HG02852 (cell line): ENCODE data around the gene SMC1B.
A peak's percentile ranks its signal among the peaks of the same experiment; 100 is the strongest.

ENCODE experiments used
- ATAC-seq: cut with Tn5 transposase; IDR thresholded peaks from one replicate; pipeline ENCODE4 v1.9.1; 2021; ENCODE audit warnings: mild to moderate bottlenecking, moderate library complexity; ENCODE audit not compliant: unreplicated experiment

The SMC1B gene

DNA sequence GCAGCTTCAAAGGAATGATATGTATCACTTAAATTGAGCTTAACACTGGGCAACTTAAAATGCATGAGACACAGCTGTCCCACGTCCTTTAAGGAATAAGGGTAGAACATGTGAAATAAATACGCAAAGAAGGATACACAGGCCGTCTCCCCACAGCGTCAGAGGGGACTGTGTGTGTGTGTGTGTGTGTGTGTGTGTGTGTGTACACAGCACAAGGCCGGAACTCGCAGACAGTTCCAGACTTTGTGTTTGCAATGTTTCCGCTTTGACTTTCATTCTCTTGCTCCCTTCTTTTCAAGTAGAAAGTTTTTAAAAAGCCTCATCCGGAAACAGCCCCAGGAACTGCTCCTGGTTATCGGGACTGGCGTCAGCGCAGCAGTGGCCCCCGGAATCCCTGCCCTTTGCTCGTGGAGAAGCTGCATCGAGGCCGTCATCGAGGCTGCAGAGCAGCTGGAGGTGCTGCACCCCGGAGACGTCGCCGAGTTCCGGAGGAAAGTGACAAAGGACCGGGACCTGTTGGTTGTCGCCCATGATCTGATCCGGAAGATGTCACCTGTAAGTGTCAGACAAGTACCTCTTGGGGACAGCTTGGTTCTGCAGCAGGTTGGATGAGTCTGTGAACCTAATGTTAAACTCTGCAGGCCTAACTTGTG is 90.4 kb downstream of the SMC1B start:
- no peak for ATAC-seq

DNA sequence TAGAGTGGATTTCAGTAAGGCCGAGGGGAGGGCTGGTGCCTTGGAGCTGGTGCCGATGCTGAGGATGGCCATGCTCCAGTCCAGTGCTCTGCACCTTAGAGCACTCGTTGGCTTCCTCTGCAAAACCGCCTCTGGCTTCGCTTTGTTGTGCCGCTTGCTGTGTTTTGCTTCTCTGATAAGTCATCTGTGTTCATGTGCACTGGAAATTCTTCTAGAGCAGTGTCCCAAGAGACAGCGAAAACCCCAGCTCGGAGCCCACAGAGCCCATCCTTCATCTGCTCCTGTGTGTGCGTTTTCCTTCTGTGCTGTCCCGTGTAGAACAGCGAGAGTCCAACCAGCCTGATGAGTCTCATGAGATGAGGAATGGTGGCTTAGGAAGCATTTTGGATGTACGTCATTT is 91.6 kb downstream of the SMC1B start:
- no peak for ATAC-seq

DNA sequence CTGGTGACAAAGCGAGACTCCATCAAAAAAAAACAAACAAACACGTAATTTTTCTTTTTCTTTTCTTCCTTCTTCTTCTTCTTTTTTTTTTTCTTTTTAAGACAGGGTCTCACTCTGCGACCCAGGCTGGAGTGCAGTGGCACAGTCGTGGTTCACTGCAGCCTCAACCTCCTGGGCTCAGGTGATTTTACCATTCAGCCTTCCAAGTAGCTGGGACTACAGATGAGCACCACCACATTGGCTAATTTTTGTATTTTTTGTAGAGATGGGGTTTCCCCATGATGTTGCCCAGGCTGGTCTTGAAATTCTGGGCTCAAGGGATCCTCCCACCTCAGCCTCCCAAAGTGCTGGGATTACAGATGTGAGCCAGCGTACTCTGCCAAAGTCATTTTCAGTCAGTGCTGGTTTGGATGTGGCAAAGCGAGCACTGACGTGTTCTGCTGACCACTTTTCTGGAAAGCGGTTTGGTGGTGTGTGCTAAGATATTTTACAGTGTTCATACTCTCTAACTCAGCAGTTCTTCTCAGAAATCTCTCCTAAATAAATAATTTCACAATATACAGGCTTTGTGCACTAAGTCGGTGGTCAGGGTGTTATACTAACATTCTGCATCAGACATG is 92.9 kb downstream of the SMC1B start:
- ATAC-seq, result no peak

DNA sequence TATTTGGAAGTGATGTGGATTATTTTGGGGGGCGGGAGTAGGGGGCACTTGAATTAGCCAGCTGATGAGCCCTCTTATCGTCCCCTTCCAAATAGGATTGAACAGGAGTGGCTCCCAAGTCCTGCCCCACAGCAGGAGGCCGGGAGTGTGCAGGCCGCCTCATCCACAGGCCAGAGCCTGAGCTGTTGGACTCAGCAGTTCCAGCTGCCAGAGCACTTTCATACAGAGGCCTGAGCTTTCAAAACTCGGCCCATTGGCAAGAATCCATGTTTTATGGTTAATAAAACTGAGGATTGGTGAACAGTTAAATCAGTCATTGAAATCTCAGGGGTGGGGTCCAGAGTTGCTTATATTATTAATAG is 94.1 kb downstream of the SMC1B start:
- ATAC-seq, result no peak

DNA sequence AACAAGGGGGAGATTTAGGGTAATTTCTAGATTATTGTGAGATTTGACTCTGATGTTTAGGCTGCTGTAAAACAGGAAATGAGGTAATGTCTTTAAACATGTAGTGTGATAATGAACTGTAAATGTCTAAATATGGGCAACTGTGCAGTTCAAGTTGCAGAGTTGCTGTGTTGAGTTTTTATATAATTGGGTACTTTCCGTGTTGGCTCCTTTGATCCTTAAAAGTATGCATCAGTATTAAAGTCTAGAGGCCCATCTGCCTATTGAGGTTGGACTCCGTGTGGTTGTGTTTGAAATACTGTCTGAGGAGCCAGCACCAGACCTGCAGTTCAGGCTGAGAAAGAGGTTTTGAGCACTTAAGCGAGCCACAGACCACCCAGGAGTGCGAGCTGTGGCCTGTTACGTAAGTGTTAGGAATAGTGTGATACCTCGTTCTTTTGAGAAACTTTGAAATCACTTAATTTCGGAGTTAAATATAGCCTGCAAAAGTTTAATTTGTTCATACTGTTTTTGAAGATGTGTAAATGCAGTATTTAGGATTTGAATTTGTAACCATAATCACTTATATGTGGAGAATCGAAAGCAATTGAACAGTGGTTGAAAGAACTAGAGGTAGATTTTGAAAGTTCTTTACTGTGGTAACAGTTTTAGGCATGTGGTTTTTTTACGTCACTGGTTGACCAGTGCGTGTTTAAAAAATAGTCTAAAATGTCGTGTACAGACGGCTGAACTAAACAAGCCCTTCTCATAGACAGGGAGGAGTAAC is 94.7 kb downstream of the SMC1B start:
- ATAC-seq, result no peak

DNA sequence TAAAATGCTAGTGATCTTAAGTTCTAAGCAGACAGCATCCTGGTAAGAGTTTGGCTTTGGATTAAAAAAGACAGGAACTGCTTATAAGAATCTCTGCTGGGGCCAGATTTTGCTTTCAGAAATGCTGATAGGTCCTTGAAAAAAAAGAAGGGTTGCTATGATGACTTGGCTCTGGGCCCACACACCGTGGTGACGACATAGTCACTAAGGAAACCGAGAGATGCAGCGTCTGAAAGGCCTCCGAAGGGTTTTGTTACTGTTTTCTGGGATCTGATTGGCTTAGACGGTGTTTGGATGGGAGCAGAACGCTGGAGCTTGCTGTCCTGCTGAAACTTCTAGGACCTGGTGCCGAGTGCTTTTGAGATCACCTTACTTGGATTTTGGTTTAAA is 95.2 kb downstream of the SMC1B start:
- ATAC-seq, result no peak

DNA sequence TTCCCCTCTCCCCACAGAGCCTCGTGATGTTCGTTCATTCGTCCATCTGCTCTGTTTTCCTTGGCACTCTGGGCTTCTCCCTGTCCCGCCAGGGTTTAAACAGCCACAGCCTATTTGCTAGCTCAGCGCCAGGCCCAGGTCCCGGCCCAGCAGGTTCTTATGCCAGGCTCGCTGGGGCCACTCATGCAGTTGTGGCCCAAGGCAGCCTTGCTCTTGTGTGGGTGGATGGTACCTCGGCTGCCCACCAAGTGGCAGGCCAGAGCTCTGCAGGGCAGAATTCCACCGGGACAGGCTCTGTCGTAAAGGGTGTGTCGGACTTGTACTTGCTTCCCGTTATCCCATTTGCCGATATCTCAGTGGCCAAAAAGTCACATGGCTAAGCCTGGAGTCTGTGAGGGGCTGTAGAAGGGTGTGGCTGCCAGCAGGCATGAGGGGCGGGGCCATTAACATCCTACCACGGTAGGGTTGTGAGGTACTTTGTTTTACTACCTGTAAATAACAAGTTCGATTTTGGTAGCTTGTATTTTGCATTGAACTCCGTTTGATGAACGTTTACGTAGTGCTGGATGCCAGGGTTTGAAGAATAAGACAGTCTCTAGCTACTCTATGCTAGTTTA is 95.7 kb downstream of the SMC1B start:
- no peak for ATAC-seq

DNA sequence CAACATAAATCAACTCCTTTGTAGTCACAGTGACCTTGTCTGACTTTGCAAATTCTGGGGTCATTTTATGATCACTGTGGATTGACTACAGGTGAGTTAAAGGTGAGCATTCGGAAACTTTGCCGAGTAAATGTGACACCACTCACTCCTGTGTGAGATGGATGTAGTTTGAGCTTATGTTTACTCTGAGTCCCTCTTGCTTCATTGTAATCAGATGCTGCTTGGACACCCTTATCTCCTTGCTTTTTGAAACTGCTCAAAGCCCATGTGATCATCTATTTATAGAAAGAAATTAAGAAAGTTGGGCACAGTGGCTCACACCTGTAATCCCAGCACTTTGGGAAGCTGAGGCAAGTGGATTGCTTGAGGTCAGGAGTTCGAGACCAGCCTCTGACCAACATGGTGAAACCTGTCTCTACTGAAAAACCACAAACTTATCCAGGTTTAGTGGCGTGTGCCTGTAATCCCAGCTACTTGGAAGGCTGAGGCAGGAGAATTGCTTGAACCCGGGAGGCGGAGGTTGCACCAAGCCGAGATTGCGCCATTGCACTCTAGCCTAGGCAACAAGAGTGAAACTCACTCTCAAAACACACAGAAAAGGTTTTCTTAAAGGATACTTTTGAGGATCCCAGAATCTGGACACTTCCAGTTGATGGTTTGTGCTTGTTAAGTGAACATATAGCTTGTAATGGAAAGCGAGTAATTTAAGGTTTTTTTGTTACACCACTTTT is 96.4 kb downstream of the SMC1B start:
- no peak for ATAC-seq

DNA sequence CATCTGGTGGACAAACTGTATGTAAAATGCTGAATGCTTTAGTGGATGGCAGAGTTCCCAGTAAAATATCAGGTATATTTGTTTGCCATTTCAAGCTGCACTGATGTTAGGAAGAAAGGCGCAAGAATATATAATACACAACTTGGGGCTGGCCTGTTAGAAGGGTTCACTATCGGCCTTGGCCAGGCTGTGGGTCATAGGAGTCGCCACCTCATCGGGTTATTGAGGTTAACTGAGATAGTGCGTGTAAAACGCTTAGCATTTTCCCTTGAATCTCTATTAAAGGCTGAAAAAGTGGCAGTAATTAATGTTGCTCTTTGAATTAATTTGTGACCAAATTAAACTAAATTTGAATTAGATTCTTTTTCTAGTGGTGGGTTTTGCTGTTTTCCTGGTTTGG is 98.6 kb downstream of the SMC1B start:
- ATAC-seq, result no peak

DNA sequence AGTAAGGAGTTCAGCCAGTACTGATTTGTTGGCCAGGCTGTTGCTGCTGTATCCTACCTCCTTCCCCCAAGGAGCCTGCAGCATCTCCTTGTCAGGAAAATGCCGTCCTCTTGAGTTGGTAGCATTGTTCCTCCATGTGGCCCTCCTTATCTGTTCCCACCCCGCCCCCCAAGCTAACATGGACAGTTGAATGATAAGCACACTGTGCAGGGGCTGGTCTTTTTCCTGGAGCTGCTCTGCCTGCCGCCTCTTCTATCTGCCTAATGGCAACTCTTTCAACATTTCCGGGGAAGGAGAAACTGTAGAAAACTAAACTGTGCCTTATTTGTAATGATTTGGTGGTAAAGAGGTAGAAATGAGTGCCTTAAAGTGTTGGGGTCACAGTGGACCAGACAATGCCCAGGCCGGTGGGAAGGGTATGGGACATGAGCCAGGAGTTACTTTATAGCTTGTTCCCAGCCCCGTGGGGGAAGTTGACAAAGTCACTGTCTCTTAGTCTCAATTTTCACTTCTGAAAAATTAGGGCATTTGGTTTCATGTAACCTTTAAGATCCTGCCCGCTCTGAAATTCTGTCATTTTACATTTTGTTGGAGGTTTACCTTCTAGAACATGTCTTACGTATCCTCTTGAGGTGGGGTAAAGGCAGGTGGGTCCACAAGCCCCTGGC is 99.2 kb downstream of the SMC1B start:
- no peak for ATAC-seq

DNA sequence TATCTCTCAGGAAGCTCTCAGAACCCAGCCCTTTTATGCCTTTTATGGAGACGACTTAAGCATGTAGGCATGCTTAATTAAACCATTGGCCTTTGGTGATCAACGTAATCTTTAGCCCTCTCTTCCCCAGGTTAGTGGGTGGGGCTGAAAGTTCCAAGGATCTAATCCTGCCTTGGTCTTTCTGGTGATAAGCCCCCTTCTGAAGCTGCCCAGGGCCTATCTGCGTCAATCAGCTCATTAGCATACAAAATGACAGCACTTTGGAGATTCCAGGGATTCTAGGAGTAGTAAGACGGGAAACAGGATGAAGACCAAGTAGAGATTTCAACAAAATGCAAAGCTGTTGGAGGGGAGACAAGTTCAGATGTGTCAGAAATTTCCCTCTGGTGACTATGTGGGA is 100.5 kb downstream of the SMC1B start:
- no peak for ATAC-seq

DNA sequence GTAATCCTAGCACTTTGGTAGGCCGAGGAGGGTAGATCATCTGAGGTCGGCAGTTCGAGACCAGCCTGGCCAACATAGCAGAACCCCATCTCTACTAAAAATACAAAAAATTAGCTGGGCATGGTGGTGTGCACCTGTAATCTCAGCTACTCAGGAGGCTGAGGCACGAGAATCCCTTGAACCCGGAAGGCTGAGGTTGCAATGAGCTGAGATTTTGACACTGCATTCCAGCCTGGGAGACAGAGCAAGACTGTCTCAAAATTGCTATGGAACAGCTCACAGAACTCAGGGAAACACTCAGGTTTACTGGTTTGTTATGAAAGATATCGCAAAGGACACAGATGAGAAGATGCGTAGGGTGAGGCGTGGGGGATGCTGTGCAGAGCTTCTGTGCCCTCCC is 101.0 kb downstream of the SMC1B start:
- no peak for ATAC-seq

DNA sequence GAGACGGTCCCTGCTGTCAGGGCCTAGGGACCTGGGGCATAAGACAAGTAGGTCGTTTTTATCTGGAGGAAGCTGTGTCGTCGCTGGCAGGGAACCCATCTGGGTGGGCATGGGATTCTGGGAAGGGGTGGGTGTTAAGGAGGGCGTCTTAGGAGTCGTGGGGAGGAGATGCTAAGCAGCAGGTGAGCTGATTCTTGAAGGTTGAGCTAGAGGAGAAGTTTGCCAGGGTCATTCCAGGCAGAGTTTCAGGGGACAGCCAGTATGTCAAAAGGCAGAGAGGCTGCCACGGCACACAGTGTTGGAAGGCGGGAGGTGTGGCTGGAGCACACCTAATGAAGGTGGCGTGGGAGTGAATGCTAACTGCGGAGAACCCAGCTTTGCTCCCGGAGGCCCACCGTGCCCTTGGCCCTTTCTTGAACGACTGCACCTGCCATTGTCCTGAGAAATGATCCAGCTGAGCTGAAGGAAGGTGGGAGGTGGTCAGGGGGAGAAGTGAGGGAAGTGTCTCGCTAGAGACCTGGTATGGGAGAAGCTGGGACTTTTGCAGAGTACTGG is 102.3 kb downstream of the SMC1B start:
- ATAC-seq, result no peak

DNA sequence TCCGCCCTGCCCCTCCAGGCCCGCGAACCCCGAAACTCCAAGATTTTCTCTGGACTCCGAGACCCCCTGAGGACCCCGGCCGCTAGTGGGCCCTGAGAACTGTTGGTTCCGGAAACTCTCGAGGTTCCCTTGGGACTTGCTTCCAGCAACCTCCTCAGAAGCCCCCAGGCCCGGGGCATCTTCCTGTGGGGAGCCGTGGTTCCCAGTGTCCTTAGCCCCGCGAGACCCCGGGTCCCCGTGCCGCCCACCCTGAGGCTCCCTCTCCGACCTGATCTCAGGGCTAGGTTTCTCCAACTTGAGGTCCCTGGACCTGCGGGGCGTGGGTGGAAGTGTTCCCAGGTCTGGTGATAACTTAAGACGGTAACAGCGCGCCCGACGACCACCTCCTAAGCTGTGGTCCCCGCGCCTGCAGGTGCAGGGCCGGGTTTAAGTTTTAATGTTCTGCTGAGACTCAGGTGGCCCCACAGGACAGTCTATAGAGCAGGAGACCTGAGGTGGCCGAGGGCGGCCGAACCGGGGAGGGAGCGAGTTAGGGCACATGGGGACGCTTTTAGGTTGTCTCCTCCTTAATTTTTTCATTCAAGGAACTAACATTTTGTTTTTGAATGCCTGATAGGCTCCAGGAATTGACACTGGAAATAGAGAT is 102.9 kb downstream of the SMC1B start:
- no peak for ATAC-seq

DNA sequence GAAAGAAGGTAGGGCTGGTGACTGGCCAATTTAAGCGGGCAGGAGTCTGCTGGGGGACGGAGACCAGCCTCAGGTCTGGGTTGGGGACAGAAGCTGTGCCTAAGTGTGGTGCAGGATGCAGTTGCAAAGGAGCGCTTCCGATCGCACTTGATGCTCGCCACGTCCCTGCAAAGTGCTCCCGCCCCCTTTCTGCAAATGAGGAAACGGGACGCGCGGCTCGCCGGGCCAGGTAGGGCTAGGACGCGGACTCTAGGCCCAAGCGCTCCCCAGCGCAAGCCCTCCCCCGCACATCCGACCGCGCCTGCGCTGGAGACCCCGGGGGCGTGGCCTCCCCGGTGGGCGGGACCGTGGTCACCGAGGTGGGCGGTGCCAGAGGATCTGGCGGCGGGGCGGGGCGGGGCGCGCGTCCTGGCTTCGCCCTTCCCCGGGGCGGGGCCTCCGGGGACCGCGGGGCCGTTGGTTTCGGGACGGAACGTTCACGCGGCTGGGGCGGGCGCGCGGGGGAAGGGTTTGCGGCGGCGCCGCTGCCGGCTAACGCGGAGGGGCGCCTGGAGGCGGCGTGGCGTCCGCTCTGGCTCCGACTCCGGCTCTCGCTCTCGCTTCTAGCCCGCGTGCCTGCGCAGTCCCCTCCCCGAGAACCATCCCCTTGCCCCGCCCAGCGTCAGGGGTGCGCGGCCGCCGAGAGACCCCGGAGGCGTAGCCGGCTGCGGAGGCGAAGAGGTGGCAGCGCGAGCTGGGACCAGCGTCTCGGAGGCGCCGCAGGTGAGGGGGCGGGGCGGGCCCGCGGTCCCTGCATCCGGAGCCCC is 103.8 kb downstream of the SMC1B start, which contains the start of gene FAM118A:
Gene FAM118A (plus strand): TSS at position 513 of the 806 bp plus-strand sequence. CDS start 12,446 bp downstream, outside the sequence.
- peak; percentile 72 for ATAC-seq

DNA sequence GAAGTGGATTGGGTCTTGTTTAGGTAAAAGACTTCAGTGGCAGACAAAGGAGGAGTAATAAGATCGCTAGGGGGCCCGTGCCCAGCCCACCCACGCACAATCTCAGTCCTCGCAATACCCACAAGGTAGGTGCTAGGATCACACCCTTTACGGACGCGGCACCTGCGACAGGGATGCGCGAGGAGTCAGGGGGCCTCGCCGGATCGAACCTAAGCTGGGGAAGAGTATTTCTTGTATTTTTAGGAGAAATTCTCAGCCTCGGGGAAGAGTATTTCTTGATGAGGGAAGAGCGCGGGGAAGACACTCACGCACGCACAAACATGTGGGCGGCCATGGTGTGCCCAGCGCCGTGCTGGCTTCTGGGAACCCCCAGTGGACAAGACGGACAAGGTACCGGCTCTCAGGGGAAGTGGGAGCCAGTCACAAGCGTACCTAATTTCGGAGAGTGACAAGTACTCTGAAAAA is 104.4 kb downstream of the SMC1B start:
- ATAC-seq, result peak; percentile 8

DNA sequence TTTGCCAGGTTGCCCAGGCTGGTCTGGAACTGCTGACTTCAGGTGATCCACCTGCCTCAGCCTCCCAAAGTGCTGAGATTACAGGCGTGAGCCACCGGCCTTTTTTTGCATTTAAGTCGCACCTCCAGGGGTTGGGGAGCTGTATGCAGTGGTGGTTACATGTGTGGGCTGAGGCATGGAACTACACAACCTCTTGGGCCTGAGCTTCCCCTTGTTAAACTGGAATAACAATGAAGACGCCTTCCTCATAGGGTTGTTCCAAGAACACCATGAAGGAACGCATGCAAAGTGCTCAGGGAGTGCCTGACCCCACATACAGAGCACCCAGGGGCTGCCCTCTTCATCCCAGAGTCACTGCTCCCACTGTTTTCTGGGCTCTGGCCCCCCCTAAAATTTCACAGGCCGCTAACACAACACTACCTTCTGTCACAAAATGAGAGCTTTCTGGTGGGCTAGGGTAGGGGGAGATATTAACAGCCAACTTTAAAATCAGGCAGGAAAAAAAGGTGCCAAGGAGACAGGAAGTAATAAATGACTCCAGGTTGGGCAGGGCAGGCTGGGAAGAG is 104.9 kb downstream of the SMC1B start:
- no peak for ATAC-seq

DNA sequence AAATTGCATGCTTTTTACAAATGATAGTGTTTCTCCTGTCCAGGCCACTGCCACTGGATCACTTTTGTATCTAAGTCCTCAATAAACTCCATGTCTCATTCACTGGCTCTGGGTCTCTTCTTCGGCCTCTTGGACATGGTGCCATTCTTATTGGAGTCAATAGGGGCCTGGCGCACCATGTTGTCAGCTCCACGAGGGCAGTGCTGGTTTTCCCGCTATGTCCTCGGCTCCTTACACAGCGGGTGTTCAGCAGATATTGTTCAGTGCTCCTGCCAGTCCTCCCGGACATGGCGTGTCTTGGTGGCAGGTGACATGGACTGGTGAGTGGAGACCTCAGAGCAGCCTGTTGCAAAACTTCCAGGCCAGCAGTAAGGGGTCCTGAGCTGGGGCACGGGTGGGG is 107.3 kb downstream of the SMC1B start:
- ATAC-seq, result no peak
